Cardiac fibroblast (primary cell): ENCODE results near the gene ZNF846.
"Not testable (repeated sequence)": the region's sequence is repeated elsewhere in the genome, so short reads cannot be mapped to it uniquely, and the experiment has no call there.

Source experiments
- DNase-seq, 2 donors: peaks; one replicate each; pipeline versions ENCODE4 v3.0.0 to v3.0.0-alpha.2; 2010; ENCODE audit warnings: low read depth in 2 of 2
- H3K4me3 ChIP-seq, 2 donors: replicated peaks in 1 of 2; 1 replicate in 1 of 2; 2 replicates in 1 of 2; pipeline ENCODE4 v1.5.1; 2011; ENCODE audit warnings: low read depth in 2 of 2, low read length in 2 of 2, mild to moderate bottlenecking in 2 of 2, moderate library complexity in 1 of 2
- TF ChIP-seq, protein P1 (sequence below): IDR thresholded peaks from one replicate; pipeline ENCODE4 v1.5.1; 2011; ENCODE audit warnings: low read depth, mild to moderate bottlenecking, low read length, inconsistent platforms

ZNF846 gene

DNA sequence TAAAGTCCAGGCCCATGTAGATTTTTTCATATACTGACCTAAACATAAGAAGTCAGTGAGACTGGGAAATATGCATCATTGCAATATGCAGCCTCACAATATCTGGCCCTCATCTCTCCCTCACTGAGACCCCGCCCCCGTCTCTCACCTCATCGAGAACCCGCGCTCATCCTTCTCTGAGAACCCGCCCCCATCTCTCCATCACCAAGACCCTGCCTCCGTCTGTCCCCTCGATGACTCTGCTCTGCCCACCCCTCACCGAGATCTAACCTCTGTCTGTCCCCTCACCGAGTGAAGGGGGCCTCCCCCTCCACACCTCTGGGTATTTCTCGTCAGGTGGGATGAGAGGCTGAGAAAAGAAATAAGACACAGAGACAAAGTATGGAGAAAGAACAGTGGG lies 20.5 kb upstream of the ZNF846 start:
- TF ChIP-seq, protein P1, sequence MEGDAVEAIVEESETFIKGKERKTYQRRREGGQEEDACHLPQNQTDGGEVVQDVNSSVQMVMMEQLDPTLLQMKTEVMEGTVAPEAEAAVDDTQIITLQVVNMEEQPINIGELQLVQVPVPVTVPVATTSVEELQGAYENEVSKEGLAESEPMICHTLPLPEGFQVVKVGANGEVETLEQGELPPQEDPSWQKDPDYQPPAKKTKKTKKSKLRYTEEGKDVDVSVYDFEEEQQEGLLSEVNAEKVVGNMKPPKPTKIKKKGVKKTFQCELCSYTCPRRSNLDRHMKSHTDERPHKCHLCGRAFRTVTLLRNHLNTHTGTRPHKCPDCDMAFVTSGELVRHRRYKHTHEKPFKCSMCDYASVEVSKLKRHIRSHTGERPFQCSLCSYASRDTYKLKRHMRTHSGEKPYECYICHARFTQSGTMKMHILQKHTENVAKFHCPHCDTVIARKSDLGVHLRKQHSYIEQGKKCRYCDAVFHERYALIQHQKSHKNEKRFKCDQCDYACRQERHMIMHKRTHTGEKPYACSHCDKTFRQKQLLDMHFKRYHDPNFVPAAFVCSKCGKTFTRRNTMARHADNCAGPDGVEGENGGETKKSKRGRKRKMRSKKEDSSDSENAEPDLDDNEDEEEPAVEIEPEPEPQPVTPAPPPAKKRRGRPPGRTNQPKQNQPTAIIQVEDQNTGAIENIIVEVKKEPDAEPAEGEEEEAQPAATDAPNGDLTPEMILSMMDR, result no peak
- H3K4me3 ChIP-seq, result no peak overlapping the region
- DNase-seq, result no peak

- DNase-seq, H3K4me3 ChIP-seq: not testable (repeated sequence)
These were observed 20.1 kb upstream of the ZNF846 start for GRCh38 chr19:9788604-9789003.

DNA sequence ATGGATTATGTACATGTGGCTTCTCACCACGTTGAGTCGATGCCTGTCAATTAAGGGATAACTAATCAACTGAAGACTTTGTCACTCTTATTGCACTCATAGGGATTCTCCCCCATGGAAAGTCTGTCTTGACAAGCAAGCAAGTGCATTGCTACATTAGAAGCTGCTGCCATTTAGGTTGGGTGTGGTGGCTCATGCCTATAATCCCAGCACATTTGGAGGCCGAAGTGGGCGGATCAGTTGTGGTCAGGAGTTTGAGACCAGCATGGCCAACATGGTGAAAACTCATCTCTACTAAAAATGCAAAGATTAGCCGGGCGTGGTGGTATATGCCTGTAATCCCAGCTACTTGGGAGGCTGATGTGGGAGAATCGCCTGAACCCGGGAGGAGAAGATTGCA lies 18.3 kb upstream of the ZNF846 start:
- TF ChIP-seq, protein P1, result no peak
- H3K4me3 ChIP-seq, result no peak overlapping the region
- DNase-seq, result no peak

- no peak for DNase-seq
- TF ChIP-seq, protein P1, result no peak
- peak overlapping the region; percentile 86 to 88 for H3K4me3 ChIP-seq
These were observed 17.8 kb upstream of the ZNF846 start for GRCh38 chr19:9786342-9786741.

GRCh38 chr19:9785367-9786331 lies 17.1 kb upstream of the ZNF846 start:
- peak overlapping the region; percentile 86 to 88 for H3K4me3 ChIP-seq
- DNase-seq, result peak; percentile 94 to 98
- TF ChIP-seq, protein P1, result no peak

GRCh38 chr19:9784163-9784496 lies 15.6 kb upstream of the ZNF846 start:
- DNase-seq, H3K4me3 ChIP-seq: not testable (repeated sequence)

GRCh38 chr19:9782338-9782737 lies 13.8 kb upstream of the ZNF846 start:
- TF ChIP-seq, protein P1, result no peak

More at GRCh38 chr19:9782338-9782737, 13.8 kb upstream of the ZNF846 start:
- H3K4me3 ChIP-seq, result no peak overlapping the region
- DNase-seq, result no peak
